HEK293 (cell line): ENCODE results near the gene MKKS.

ENCODE experiments used
- CTCF ChIA-PET: fragments of 350-600 bp; formaldehyde crosslinking; extraction: SDS; loops from one replicate; lab custom pipeline; 2021; ENCODE audit warnings: antibody characterized with exemption; lab: Yijun Ruan, JAX
- POLR2A ChIA-PET: fragments of 300-600 bp; formaldehyde crosslinking; extraction: SDS; loops from one replicate; lab custom pipeline; 2020; ENCODE audit warnings: antibody characterized with exemption, inconsistent platforms; lab: Yijun Ruan, JAX
- H3K27ac ChIP-seq: fragments of 200-500 bp; sonication (Bioruptor generic); 2 replicates; pipeline ENCODE4 v1.5.1; 2014; ENCODE audit warnings: low read depth, low read length, control low read depth, inconsistent platforms; ENCODE audit errors: extremely low read depth
- H3K36me3 ChIP-seq, 2 experiments: fragments of 200-500 bp in 1 of 2; sonication (Bioruptor generic) in 1 of 2; 1 replicate in 1 of 2; 2 replicates in 1 of 2; pipeline ENCODE4 v1.5.1; 2014 to 2017; ENCODE audit warnings: inconsistent platforms in 2 of 2, low read length in 2 of 2; ENCODE audit not compliant: control insufficient read depth in 2 of 2, insufficient read depth in 1 of 2
- H3K4me1 ChIP-seq: fragments of 200-500 bp; sonication (Bioruptor generic); 2 replicates; pipeline ENCODE4 v1.5.1; 2014; ENCODE audit warnings: mild to moderate bottlenecking, low read length, inconsistent platforms; ENCODE audit not compliant: control insufficient read depth, insufficient read depth
- H3K4me3 ChIP-seq: 2 replicates; pipeline ENCODE4 v1.5.1; 2011; ENCODE audit warnings: low read depth, mild to moderate bottlenecking, control low read depth, low read length, moderate library complexity
- H3K9me3 ChIP-seq: fragments of 200-500 bp; sonication (Bioruptor generic); 2 replicates; pipeline ENCODE4 v1.5.1; 2014; ENCODE audit warnings: low read depth, low read length, inconsistent platforms; ENCODE audit not compliant: control insufficient read depth, insufficient read depth
- OSR2 ChIP-seq: fragments of 450-650 bp; formaldehyde crosslinking; IDR thresholded peaks from 2 replicates; pipeline ENCODE4 v1.5.1; 2016; ENCODE audit warnings: missing biosample characterization, missing genetic modification characterization
- PRDM1 ChIP-seq: fragments of 450-650 bp; formaldehyde crosslinking; IDR thresholded peaks from 2 replicates; pipeline ENCODE4; 2016; ENCODE audit warnings: missing biosample characterization, missing genetic modification characterization
- TRIM28 ChIP-seq: IDR thresholded peaks from 2 replicates; pipeline ENCODE4 v1.6.1; 2011; ENCODE audit warnings: low read length, control low read depth, borderline replicate concordance
- ZIC2 ChIP-seq: fragments of 450-650 bp; formaldehyde crosslinking; IDR thresholded peaks from 2 replicates; pipeline ENCODE4 v1.5.1; 2016; ENCODE audit warnings: missing biosample characterization, missing genetic modification characterization
- ZNF138 ChIP-seq: fragments of 450-650 bp; formaldehyde crosslinking; IDR thresholded peaks from 2 replicates; pipeline ENCODE4 v1.5.1; 2016; ENCODE audit warnings: missing biosample characterization, missing genetic modification characterization, borderline replicate concordance
- ZNF175 ChIP-seq: fragments of 450-650 bp; formaldehyde crosslinking; IDR thresholded peaks from 2 replicates; pipeline ENCODE4 v1.5.1; 2016; ENCODE audit warnings: missing biosample characterization, missing genetic modification characterization
- ZNF202 ChIP-seq: fragments of 450-650 bp; formaldehyde crosslinking; IDR thresholded peaks from 2 replicates; pipeline ENCODE4 v1.5.1; 2016; ENCODE audit warnings: missing biosample characterization, missing genetic modification characterization, borderline replicate concordance
- ZNF221 ChIP-seq: fragments of 450-650 bp; formaldehyde crosslinking; IDR thresholded peaks from 2 replicates; pipeline ENCODE4 v1.5.1; 2017; ENCODE audit warnings: missing biosample characterization, missing genetic modification characterization, borderline replicate concordance
- ZNF239 ChIP-seq: fragments of 450-650 bp; formaldehyde crosslinking; IDR thresholded peaks from 2 replicates; pipeline ENCODE4 v1.5.1; 2016; ENCODE audit warnings: missing biosample characterization, missing genetic modification characterization
- ZNF248 ChIP-seq: fragments of 450-650 bp; formaldehyde crosslinking; IDR thresholded peaks from 2 replicates; pipeline ENCODE4 v1.5.1; 2017; ENCODE audit warnings: missing biosample characterization, missing genetic modification characterization
- ZNF292 ChIP-seq: fragments of 450-650 bp; formaldehyde crosslinking; IDR thresholded peaks from 2 replicates; pipeline ENCODE4 v1.5.1; 2016; ENCODE audit warnings: low read depth, missing biosample characterization, missing genetic modification characterization, borderline replicate concordance
- ZNF335 ChIP-seq: fragments of 450-650 bp; formaldehyde crosslinking; conservative IDR thresholded peaks from 2 replicates; pipeline ENCODE4 v1.5.1; 2016; ENCODE audit warnings: missing biosample characterization, missing genetic modification characterization
- ZNF518A ChIP-seq: fragments of 450-650 bp; formaldehyde crosslinking; conservative IDR thresholded peaks from 2 replicates; pipeline ENCODE4 v1.5.1; 2016; ENCODE audit warnings: low read depth, missing biosample characterization, missing genetic modification characterization
- ZNF549 ChIP-seq: fragments of 450-650 bp; IDR thresholded peaks from 2 replicates; pipeline ENCODE4 v1.5.1; 2018; ENCODE audit warnings: missing biosample characterization, missing genetic modification characterization, mild to moderate bottlenecking, inconsistent platforms, moderate library complexity
- ZNF585B ChIP-seq: fragments of 450-650 bp; formaldehyde crosslinking; IDR thresholded peaks from 2 replicates; pipeline ENCODE4 v1.5.1; 2016; ENCODE audit warnings: missing biosample characterization, missing genetic modification characterization
- ZNF610 ChIP-seq: fragments of 450-650 bp; formaldehyde crosslinking; IDR thresholded peaks from 2 replicates; pipeline ENCODE4 v1.5.1; 2016; ENCODE audit warnings: missing biosample characterization, missing genetic modification characterization, borderline replicate concordance
- ZNF621 ChIP-seq: fragments of 450-650 bp; formaldehyde crosslinking; IDR thresholded peaks from 2 replicates; pipeline ENCODE4 v1.5.1; 2017; ENCODE audit warnings: missing biosample characterization, missing genetic modification characterization
- ZNF623 ChIP-seq: fragments of 450-650 bp; formaldehyde crosslinking; IDR thresholded peaks from 2 replicates; pipeline ENCODE4 v1.5.1; 2016; ENCODE audit warnings: missing biosample characterization, missing genetic modification characterization
- ZNF626 ChIP-seq: fragments of 450-650 bp; sonication (Bioruptor Pico); formaldehyde crosslinking; IDR thresholded peaks from 2 replicates; pipeline ENCODE4 v1.5.1; 2018; ENCODE audit warnings: missing biosample characterization, missing genetic modification characterization, inconsistent platforms
- ZNF629 ChIP-seq: fragments of 450-650 bp; formaldehyde crosslinking; IDR thresholded peaks from 2 replicates; pipeline ENCODE4 v1.5.1; 2017; ENCODE audit warnings: missing biosample characterization, missing genetic modification characterization
- ZNF658 ChIP-seq: fragments of 450-650 bp; formaldehyde crosslinking; IDR thresholded peaks from 2 replicates; pipeline ENCODE4; 2016; ENCODE audit warnings: missing biosample characterization, missing genetic modification characterization
- ZNF777 ChIP-seq: fragments of 450-650 bp; formaldehyde crosslinking; IDR thresholded peaks from 2 replicates; pipeline ENCODE4 v1.5.1; 2017; ENCODE audit warnings: missing biosample characterization, missing genetic modification characterization, borderline replicate concordance
- TF ChIP-seq, protein P1 (sequence below): fragments of 450-650 bp; formaldehyde crosslinking; IDR thresholded peaks from 2 replicates; pipeline ENCODE4 v1.5.1; 2016; ENCODE audit warnings: missing biosample characterization, missing genetic modification characterization
- TF ChIP-seq, protein P2 (sequence below): fragments of 450-650 bp; formaldehyde crosslinking; IDR thresholded peaks from 2 replicates; pipeline ENCODE4 v1.5.1; 2017; ENCODE audit warnings: missing biosample characterization, missing genetic modification characterization

The MKKS gene

GRCh38 chr20:10432079-10432478 is 1.9 kb downstream of the MKKS start:
- TF ChIP-seq PRDM1 (no peak), ZNF292 (tag by site-specific recombination) (no peak), OSR2 (no peak), ZNF549 (no peak), ZNF623 (tag by site-specific recombination) (no peak), ZNF626 (tag by site-specific recombination) (no peak), ZNF629 (tag by site-specific recombination) (no peak), TRIM28 (no peak), ZNF621 (tag by site-specific recombination) (no peak)
- TF ChIP-seq, protein P1, sequence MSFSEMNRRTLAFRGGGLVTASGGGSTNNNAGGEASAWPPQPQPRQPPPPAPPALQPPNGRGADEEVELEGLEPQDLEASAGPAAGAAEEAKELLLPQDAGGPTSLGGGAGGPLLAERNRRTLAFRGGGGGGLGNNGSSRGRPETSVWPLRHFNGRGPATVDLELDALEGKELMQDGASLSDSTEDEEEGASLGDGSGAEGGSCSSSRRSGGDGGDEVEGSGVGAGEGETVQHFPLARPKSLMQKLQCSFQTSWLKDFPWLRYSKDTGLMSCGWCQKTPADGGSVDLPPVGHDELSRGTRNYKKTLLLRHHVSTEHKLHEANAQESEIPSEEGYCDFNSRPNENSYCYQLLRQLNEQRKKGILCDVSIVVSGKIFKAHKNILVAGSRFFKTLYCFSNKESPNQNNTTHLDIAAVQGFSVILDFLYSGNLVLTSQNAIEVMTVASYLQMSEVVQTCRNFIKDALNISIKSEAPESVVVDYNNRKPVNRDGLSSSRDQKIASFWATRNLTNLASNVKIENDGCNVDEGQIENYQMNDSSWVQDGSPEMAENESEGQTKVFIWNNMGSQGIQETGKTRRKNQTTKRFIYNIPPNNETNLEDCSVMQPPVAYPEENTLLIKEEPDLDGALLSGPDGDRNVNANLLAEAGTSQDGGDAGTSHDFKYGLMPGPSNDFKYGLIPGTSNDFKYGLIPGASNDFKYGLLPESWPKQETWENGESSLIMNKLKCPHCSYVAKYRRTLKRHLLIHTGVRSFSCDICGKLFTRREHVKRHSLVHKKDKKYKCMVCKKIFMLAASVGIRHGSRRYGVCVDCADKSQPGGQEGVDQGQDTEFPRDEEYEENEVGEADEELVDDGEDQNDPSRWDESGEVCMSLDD (tag by site-specific recombination), result no peak
- Histone ChIP-seq H3K4me1 (no peaks in the 10 kb centered on the region), H3K9me3 (no peaks in the 10 kb centered on the region), H3K36me3 (no peaks in the 10 kb centered on the region), H3K4me3 (no peak overlapping the region), H3K27ac (no peak overlapping the region)
- ChIA-PET POLR2A (no interaction called here), CTCF (interaction anchor here (1.0 kb wide), 1 partner anchor 10 kb away, joined by 4 read pairs; no protein-coding TSS in a partner anchor)

DNA sequence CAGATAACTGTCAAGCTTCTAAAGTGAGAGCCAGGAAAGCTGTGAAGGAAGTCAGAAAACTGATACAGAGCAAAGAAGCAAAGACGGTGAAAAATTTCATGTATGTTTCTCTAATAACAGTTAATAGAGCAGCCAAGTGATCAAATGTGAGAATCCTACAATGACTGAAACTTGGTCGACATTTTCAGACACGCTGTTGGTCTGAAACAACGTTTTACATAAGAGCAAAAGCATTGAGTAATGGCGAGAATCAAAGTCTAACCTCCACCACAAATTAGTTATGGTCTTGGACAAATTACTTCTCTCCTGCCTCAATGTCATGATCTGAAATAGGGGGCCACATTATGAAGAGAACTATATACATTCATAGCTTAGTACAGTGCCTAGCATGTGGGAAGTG is 3.3 kb downstream of the MKKS start:
- CTCF ChIA-PET, result interaction anchor here (5.5 kb wide), 1 partner anchor 452 kb away, joined by 58 read pairs; no protein-coding TSS in a partner anchor
- POLR2A ChIA-PET, result no interaction called here
- Histone ChIP-seq H3K4me1 (no peaks in the 10 kb centered on the region), H3K4me3 (no peak overlapping the region), H3K36me3 (peaks cover 5 to 6% of the 10 kb centered on the region in 2 experiments; a peak in 2 of 3 replicates), H3K27ac (no peak overlapping the region), H3K9me3 (no peaks in the 10 kb centered on the region)
- TF ChIP-seq ZNF175 (tag by site-specific recombination) (no peak), ZNF202 (tag by site-specific recombination) (no peak), ZNF239 (tag by site-specific recombination) (no peak), ZNF658 (tag by site-specific recombination) (no peak), ZNF138 (tag by site-specific recombination) (no peak), ZIC2 (tag by site-specific recombination) (no peak)
- TF ChIP-seq, protein P2, sequence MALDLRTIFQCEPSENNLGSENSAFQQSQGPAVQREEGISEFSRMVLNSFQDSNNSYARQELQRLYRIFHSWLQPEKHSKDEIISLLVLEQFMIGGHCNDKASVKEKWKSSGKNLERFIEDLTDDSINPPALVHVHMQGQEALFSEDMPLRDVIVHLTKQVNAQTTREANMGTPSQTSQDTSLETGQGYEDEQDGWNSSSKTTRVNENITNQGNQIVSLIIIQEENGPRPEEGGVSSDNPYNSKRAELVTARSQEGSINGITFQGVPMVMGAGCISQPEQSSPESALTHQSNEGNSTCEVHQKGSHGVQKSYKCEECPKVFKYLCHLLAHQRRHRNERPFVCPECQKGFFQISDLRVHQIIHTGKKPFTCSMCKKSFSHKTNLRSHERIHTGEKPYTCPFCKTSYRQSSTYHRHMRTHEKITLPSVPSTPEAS (tag by site-specific recombination), result no peak

DNA sequence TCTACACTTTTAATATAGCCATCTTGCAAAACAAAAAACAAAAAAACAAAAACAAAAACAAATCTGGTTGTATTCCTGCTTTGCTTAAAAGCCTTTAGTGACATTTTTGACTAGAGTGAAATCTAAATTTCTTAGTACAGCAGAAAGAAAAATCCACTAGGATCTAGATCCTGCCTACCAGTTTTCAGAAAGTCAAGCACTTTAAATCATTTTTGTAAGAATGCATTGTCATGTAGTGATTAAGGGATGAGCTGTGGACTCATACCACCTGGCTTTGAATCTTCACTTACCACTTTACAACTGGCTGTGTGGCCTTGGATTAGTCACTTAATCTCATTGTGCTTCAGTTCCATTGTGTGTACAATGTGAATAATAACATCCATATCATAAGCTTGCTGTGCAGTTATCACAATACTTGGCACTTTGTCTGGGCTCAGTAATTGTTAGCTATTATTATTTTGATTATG is 4.0 kb downstream of the MKKS start:
- peaks cover 5 to 6% of the 10 kb centered on the region in 2 experiments; a peak in 2 of 3 replicates for H3K36me3 ChIP-seq
- ChIA-PET POLR2A (no interaction called here), CTCF (interaction anchor here (0.6 to 5.5 kb wide), 4 partner anchors 127 to 462 kb away, joined by 3 to 58 read pairs (median 4); no protein-coding TSS in a partner anchor)
- no peak overlapping the region for H3K4me3 ChIP-seq
- no peaks in the 10 kb centered on the region for H3K4me1 ChIP-seq
- H3K9me3 ChIP-seq, result no peaks in the 10 kb centered on the region
- H3K27ac ChIP-seq, result no peak overlapping the region
- TF ChIP-seq ZNF335 (tag by site-specific recombination) (no peak), ZNF239 (tag by site-specific recombination) (no peak), ZNF610 (no peak), ZNF585B (tag by site-specific recombination) (no peak), ZNF518A (tag by site-specific recombination) (no peak), ZNF248 (tag by site-specific recombination) (no peak), ZNF221 (tag by site-specific recombination) (no peak), ZNF777 (tag by site-specific recombination) (no peak)
